HG03135 (cell line): ENCODE measurements around the gene SPHKAP.
"Not testable (repeated sequence)": the region's sequence is repeated elsewhere in the genome, so short reads cannot be mapped to it uniquely, and the experiment has no call there.

Experiments
- ATAC-seq: cut with Tn5 transposase; IDR thresholded peaks from one replicate; pipeline ENCODE4 v1.9.1; 2021; ENCODE audit warnings: mild to moderate bottlenecking, moderate library complexity; ENCODE audit not compliant: unreplicated experiment

The SPHKAP gene, protein sequence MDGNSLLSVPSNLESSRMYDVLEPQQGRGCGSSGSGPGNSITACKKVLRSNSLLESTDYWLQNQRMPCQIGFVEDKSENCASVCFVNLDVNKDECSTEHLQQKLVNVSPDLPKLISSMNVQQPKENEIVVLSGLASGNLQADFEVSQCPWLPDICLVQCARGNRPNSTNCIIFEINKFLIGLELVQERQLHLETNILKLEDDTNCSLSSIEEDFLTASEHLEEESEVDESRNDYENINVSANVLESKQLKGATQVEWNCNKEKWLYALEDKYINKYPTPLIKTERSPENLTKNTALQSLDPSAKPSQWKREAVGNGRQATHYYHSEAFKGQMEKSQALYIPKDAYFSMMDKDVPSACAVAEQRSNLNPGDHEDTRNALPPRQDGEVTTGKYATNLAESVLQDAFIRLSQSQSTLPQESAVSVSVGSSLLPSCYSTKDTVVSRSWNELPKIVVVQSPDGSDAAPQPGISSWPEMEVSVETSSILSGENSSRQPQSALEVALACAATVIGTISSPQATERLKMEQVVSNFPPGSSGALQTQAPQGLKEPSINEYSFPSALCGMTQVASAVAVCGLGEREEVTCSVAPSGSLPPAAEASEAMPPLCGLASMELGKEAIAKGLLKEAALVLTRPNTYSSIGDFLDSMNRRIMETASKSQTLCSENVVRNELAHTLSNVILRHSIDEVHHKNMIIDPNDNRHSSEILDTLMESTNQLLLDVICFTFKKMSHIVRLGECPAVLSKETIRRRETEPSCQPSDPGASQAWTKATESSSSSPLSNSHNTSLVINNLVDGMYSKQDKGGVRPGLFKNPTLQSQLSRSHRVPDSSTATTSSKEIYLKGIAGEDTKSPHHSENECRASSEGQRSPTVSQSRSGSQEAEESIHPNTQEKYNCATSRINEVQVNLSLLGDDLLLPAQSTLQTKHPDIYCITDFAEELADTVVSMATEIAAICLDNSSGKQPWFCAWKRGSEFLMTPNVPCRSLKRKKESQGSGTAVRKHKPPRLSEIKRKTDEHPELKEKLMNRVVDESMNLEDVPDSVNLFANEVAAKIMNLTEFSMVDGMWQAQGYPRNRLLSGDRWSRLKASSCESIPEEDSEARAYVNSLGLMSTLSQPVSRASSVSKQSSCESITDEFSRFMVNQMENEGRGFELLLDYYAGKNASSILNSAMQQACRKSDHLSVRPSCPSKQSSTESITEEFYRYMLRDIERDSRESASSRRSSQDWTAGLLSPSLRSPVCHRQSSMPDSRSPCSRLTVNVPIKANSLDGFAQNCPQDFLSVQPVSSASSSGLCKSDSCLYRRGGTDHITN (N-terminal part only)

DNA sequence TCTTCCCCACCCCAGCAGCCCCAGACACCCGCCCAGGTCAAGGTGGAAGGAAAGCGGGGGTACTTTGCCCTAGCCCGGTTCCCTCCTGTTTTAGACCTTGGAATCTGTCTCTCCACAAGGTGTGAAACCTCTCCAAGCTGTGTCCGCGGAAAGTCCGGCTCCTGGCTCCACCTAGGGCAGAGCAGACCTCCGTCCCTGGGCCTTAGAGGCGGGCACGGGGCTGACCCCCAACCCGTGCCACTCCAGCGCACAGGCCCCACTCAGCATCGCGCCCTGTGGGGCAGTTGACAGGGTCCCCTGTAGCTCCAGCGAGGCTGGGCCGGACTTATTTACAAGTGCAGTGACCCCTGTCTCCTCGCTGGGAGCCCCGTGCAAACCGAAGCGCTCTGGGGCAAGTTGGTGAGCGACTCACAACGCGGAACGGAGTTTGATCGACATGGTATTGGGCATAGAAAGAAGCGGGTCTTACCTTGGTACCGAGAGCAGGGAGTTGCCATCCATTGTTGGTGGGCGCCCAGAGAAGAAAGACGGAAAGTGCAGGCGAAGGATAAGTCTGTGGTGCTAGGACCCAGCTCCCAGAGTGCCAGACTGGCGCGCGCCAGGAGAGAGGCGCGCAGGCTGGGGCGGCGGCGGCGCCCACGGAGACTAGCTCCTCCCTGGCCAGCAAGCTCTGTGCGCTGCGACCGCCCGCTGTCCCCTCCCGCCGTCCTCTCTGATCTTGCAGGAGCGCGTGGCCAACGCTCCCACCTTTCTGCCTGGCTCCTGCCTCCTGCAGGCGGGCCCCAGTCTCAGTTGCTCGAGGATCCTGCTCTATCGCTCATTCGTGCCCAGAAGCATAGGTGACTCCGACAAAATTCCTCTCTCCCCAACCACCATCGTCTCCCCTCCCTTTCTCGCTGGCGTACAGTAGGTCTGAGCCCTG, at the start of gene SPHKAP:
Gene SPHKAP (minus strand): TSS at position 590 of the 922 bp plus-strand sequence. CDS start 89 bp downstream, at position 501.
- no peak for ATAC-seq

- no peak for ATAC-seq
These were observed 46.0 kb upstream of the SPHKAP start for GRCh38 chr2:228227466-228227865.

DNA sequence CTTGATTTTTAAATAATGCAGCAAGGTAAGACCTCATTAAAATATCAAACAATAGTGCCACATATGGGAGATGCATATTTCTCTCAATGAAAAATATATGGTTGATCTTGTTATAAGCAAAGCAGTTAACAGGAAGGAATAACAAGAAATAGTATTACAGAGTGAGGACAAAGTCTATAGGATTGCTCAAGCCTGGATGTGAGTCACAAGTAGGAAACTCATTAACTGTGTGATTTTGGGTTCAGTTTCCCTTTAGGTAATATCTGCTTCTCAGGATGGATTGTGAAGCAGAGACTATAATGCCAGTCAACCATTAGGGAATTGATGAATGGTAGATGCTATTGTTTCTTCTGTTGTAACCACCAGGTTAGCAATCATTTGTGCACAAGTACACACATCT, 42.9 kb upstream of the SPHKAP start:
- no peak for ATAC-seq

- not testable (repeated sequence) for ATAC-seq
These were observed 37.1 kb upstream of the SPHKAP start for GRCh38 chr2:228218593-228218992.

DNA sequence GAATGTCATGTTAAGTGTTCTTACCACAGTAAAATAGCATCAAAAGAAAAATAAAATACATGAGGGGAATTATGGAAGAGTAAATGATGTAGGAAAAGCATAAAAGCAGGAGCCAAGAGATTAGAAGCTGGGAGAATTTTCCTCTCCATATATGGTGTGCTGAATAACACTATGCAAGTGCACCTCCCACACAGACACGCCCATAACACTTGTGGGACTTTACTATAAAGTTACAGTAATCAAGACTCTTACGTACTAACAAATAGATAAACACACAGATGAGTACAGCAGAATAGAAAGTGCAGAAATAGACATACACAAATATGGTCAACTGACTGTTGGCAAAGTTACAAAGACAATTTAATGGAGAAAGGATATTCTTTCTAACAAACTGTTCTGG, 16.0 kb upstream of the SPHKAP start:
- ATAC-seq: no peak

- no peak for ATAC-seq
These were observed 1.0 kb downstream of the SPHKAP start for GRCh38 chr2:228180181-228181097.

GRCh38 chr2:228167290-228167689, 14.2 kb downstream of the SPHKAP start:
- no peak for ATAC-seq

- ATAC-seq: no peak
These were observed 16.8 kb downstream of the SPHKAP start for GRCh38 chr2:228164718-228165117.

- no peak for ATAC-seq
These were observed 23.6 kb downstream of the SPHKAP start for GRCh38 chr2:228157841-228158240.

DNA sequence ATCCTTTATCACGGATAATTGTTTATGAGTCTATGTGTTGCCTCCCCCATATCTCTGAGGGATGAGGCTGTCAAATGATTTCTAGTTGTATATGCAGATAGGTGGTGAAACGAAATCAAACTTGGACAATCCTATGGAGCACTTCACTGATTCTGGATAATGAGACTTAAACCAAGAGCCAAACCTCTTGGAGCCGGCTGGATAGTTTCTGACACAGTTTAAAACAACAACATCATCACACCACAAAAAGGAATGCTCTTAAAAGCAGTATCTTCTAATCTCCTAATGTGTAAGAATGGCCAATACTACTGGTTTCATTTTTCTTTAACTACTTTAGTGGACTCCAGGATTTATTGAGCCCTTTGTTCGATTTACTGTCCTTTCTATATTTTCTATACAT, 36.5 kb downstream of the SPHKAP start:
- no peak for ATAC-seq

DNA sequence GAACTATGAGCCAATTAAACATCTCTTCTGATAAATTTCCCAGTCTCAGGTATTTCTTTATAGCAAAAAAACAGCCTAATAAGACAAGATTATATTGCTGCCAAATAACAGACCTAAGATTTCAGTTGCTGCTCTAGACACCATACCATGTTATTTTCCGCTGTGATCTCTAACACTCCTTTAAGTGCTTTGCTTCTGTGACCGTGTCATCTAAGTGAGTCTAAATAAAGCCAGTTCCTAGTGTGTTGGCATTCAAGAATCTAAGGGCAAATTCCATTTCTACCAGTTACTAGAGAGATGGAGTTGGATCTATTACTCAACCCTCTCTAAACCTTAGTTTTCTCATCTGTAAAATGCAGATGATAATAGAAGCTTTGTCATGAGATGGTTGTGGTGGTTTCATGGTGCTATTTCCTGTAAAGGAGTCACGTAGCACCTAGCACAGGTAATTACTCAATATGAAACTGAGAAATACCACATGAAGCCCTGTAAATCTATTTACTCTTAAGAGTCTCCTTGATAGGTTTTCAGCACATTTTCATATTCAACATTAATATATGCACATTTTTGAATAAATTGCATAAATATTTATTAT, 40.5 kb downstream of the SPHKAP start:
- peak; percentile 90 for ATAC-seq

DNA sequence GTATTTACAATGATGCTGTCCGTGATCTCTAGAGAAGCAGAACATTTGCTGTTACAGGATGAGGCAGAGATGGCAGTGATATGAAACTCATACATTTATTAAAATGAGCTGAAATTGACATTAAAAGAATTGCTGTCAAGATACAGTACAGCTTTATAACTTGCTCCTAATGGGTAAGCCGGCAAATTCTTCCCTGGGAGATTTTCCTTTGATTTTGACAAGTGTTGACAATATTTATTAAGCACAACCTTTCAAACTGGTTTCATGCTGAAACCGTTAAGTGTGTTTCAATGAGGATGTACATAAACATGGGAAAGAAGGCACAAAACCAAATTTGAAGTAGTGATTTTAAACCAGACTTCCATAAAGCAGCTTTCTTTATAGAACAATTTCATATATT, 45.5 kb downstream of the SPHKAP start:
- ATAC-seq: no peak

GRCh38 chr2:228135300-228135699, 46.2 kb downstream of the SPHKAP start:
- no peak for ATAC-seq

GRCh38 chr2:228131833-228132232, 49.7 kb downstream of the SPHKAP start:
- ATAC-seq: no peak

- no peak for ATAC-seq
These were observed 55.1 kb downstream of the SPHKAP start for GRCh38 chr2:228126401-228126800.

GRCh38 chr2:228118940-228119339, 62.5 kb downstream of the SPHKAP start:
- ATAC-seq: no peak

DNA sequence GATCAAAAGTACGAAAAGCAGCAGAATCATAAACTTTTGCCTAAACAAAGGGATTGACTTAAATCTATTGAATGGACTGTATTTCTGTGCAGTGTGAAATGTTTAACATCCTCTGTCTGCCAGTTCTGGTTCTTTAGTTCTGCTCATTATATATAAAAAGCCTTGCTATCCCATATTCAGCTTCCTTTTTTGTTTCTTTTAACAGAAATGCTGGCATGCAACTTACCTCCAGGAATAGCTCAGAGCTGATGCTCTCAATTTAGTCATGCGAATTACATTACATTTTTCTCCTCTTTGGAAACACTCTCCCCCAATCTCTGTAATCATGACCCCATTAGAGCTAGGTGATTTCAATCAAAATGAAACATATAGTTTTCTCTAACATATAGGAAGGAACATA, 73.6 kb downstream of the SPHKAP start:
- ATAC-seq: no peak

DNA sequence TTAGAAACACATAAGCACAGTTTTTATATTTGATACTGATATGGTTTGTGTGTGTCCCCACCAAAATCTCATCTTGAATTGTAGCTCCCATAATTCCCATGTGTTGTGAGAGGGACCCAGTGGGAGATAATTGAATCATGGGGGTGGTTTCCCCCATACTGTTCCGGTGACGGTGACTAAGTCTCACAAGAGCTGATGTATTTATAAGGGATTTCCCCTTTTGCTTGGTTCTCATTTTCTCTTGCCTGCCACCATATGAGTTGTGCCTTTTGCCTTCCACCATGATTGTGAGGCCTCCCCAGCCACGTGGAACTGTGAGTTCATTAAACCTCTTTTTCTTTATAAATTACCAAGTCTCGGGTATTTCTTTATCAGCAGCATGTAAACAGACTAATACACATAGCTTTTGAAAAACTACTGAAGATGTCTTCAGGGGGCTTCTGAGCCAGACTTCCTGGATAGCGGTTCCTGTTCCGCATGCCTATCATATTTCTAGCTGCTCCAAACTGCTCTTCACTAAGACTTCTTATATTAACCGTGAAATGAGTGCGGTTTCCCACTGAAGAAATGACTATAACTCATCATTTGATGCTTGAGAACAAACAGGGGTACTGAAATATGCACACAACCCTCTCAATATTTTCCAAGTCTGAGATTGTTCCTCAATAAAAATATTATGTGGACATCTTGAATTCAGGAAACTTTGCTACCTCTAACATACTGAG, 75.8 kb downstream of the SPHKAP start:
- ATAC-seq: no peak
